PC-9 (cell line): ENCODE measurements around the gene GET3. TPM values are rescaled to one million over a fixed set of nuclear protein-coding genes. Genes with fewer than 3 reads are reported as not detected.

ENCODE experiments used
- BruUV-seq: library from RNA; stranded (reverse); fragments of 400-500 nt; replicated peaks from 2 replicates; lab custom pipeline; 2021; lab: Mats Ljungman, UMichigan
- CTCF ChIA-PET: fragments of 300-600 bp; sonication (Branson Sonifier 250); formaldehyde crosslinking; loops from one replicate; lab custom pipeline; 2022; ENCODE audit warnings: antibody characterized with exemption; lab: Charles Lee
- POLR2A ChIA-PET: fragments of 300-600 bp; sonication (Branson Sonifier 250); formaldehyde crosslinking; loops from one replicate; lab custom pipeline; 2022; ENCODE audit warnings: antibody characterized with exemption; ENCODE audit not compliant: unreplicated experiment; lab: Charles Lee
- DNase-seq, 2 experiments: peaks; one replicate each; pipeline versions ENCODE4 v3.0.0 to v3.0.0-alpha.2; 2015 to 2022; ENCODE audit warnings: mixed read lengths in 1 of 2
- H2AFZ ChIP-seq: fragments of 200-600 bp; sonication (generic); 2 replicates; pipeline ENCODE4 v1.8.1; 2017; ENCODE audit warnings: antibody characterized with exemption
- H3F3A ChIP-seq: fragments of 200-600 bp; sonication (generic); 2 replicates; pipeline ENCODE4 v1.8.1; 2017; ENCODE audit warnings: antibody characterized with exemption, mild to moderate bottlenecking, low read depth; ENCODE audit not compliant: insufficient read depth
- H3K27ac ChIP-seq: fragments of 200-600 bp; sonication (generic); 2 replicates; pipeline ENCODE4 v1.6.1; 2016; ENCODE audit warnings: mixed run types
- H3K27me3 ChIP-seq: fragments of 200-600 bp; sonication (generic); 2 replicates; pipeline ENCODE4 v1.6.1; 2016; ENCODE audit warnings: low read depth, mixed run types; ENCODE audit not compliant: insufficient read depth
- H3K36me3 ChIP-seq: fragments of 200-600 bp; sonication (generic); 2 replicates; pipeline ENCODE4 v1.6.1; 2016; ENCODE audit warnings: low read depth, mixed run types
- H3K4me1 ChIP-seq: fragments of 200-600 bp; sonication (generic); replicated peaks from 2 replicates; pipeline ENCODE4 v1.6.1; 2016; ENCODE audit warnings: mixed run types; ENCODE audit not compliant: insufficient read depth
- H3K4me2 ChIP-seq: fragments of 200-600 bp; sonication (generic); 2 replicates; pipeline ENCODE4 v1.6.1; 2017; ENCODE audit warnings: mixed run types
- H3K4me3 ChIP-seq: fragments of 200-600 bp; sonication (generic); 2 replicates; pipeline ENCODE4 v1.6.1; 2016; ENCODE audit warnings: mixed run types
- H3K79me2 ChIP-seq: fragments of 200-600 bp; sonication (generic); 2 replicates; pipeline ENCODE4 v1.6.1; 2017; ENCODE audit warnings: low read depth, mixed run types
- H3K9me2 ChIP-seq: fragments of 200-600 bp; sonication (generic); 2 replicates; pipeline ENCODE4 v1.8.1; 2017; ENCODE audit warnings: mild to moderate bottlenecking; ENCODE audit not compliant: insufficient read depth
- H3K9me3 ChIP-seq: fragments of 200-600 bp; sonication (generic); 2 replicates; pipeline ENCODE4 v1.8.1; 2016; ENCODE audit warnings: low read depth; ENCODE audit not compliant: insufficient read depth
- H4K20me1 ChIP-seq: fragments of 200-600 bp; sonication (generic); 2 replicates; pipeline ENCODE4 v1.8.1; 2017; ENCODE audit not compliant: insufficient read depth
- EZH2 ChIP-seq: fragments of 200-600 bp; sonication (generic); IDR thresholded peaks from 2 replicates; pipeline ENCODE4 v1.8.0; 2017; ENCODE audit warnings: antibody characterized with exemption, low read depth
- intact Hi-C: fragments of 100-400 bp; cut with micrococcal nuclease; formaldehyde crosslinking; loops from one replicate; pipeline ENCODE4 v1.10.0; 2022; ENCODE audit not compliant: unreplicated experiment
- total RNA-seq: library from RNA; stranded (reverse); gene quantifications from 2 replicates; pipeline ENCODE4 v1.2.3, GENCODE V29; 2021
- TF ChIP-seq, protein P1 (sequence below): fragments of 200-600 bp; sonication (generic); conservative IDR thresholded peaks from 2 replicates; pipeline ENCODE4 v1.6.1; 2017; ENCODE audit warnings: mixed run types, antibody characterized with exemption, mild to moderate bottlenecking, moderate library complexity

GET3 gene
- total RNA-seq, 1 experiment from 2014 or later = 81.9 TPM

DNA sequence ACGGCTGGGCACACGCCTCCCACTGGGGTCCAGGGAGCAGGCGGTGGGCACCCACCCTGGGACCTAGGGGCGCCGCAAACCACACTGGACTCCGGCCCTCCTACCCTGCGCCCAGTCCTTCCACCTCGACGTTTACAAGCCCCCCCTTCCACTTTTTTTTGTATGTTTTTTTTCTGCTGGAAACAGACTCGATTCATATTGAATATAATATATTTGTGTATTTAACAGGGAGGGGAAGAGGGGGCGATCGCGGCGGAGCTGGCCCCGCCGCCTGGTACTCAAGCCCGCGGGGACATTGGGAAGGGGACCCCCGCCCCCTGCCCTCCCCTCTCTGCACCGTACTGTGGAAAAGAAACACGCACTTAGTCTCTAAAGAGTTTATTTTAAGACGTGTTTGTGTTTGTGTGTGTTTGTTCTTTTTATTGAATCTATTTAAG is 55.6 kb downstream of the GET3 start:
- no peaks in the 10 kb centered on the region; the same call in 1 of the 2 replicates for H3K36me3 ChIP-seq
- TF ChIP-seq EZH2 = no peak
- TF ChIP-seq, protein P1, sequence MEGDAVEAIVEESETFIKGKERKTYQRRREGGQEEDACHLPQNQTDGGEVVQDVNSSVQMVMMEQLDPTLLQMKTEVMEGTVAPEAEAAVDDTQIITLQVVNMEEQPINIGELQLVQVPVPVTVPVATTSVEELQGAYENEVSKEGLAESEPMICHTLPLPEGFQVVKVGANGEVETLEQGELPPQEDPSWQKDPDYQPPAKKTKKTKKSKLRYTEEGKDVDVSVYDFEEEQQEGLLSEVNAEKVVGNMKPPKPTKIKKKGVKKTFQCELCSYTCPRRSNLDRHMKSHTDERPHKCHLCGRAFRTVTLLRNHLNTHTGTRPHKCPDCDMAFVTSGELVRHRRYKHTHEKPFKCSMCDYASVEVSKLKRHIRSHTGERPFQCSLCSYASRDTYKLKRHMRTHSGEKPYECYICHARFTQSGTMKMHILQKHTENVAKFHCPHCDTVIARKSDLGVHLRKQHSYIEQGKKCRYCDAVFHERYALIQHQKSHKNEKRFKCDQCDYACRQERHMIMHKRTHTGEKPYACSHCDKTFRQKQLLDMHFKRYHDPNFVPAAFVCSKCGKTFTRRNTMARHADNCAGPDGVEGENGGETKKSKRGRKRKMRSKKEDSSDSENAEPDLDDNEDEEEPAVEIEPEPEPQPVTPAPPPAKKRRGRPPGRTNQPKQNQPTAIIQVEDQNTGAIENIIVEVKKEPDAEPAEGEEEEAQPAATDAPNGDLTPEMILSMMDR = no peak
- H3K79me2 ChIP-seq = peaks cover 40% of the 10 kb centered on the region
- peak overlapping the region; percentile 73 for H3K4me3 ChIP-seq
- no peaks in the 10 kb centered on the region for H3K9me3 ChIP-seq
- H3F3A ChIP-seq = peaks cover 76% of the 10 kb centered on the region
- no peak overlapping the region for H2AFZ ChIP-seq
- peak overlapping the region; percentile 78 for H3K27ac ChIP-seq
- H3K27me3 ChIP-seq = no peaks in the 10 kb centered on the region
- DNase-seq = no peak
- peaks cover 47% of the 10 kb centered on the region for H3K4me1 ChIP-seq
- intact Hi-C loops = no loop called here
- peaks cover 18% of the 10 kb centered on the region for H4K20me1 ChIP-seq
- no peaks in the 10 kb centered on the region for H3K9me2 ChIP-seq
- ChIA-PET POLR2A (interaction anchor here (0.6 to 3.8 kb wide), 7 partner anchors 11 to 399 kb away, joined by 3 to 59 read pairs (median 6); no protein-coding TSS in a partner anchor), CTCF (interaction anchor here (0.6 to 2.2 kb wide), 5 partner anchors 11 to 113 kb away, joined by 4 to 11 read pairs (median 7); no protein-coding TSS in a partner anchor)
- peak overlapping the region; percentile 91 for H3K4me2 ChIP-seq
- BruUV-seq = no TSS peak

DNA sequence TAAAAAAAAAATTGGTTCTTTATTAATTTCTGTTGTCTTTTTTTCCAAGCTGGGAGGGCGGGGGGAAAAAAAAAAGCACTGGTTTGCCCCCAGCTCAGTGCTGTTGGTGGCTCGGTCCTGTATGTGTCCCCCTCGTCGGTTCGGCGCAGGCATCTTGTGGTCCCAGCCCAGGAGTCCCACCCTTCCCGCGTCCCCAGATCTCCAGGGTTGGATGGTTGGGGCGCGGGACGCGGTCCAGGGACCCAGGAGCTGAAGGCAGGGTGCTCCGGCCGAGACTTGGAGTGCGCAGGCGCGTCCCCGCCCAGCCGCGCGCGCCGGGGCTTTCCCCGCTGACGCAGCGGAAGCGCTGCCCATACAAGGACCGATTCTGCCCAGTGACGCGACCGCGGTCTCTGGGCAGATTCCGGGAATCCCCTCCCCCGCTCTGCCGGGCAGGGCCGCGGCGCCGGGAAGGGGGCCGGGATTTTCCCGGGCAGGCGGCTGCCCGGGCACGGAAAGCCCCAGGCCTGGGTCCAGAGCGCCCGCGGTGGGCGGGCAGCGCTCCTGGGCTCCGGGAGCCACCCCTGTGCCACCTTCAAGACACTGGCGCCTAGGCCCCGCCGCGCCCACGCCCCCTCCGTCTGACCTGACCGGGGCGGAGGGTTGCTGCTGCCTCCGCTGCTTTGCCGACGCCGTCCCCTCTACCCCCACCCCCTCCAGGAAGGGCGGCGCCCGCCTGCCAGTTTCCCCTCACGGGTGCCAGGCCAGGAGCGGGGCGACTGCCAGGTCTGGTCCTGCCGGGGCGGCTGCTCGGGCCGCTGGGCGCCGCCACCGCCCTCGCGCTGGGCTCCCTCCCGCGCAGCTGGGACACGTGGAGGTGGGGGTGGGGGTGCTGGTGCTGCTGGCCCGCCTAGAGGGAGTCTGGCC is 56.2 kb downstream of the GET3 start:
- CTCF ChIA-PET = interaction anchor here (0.6 to 2.2 kb wide), 5 partner anchors 11 to 113 kb away, joined by 3 to 11 read pairs (median 4); no protein-coding TSS in a partner anchor
- H3K27me3 ChIP-seq = no peaks in the 10 kb centered on the region
- peak overlapping the region; percentile 78 for H3K27ac ChIP-seq
- no peaks in the 10 kb centered on the region for H3K9me2 ChIP-seq
- peaks cover 40% of the 10 kb centered on the region for H3K4me1 ChIP-seq
- H3K79me2 ChIP-seq = peaks cover 33% of the 10 kb centered on the region
- no peaks in the 10 kb centered on the region for H3K9me3 ChIP-seq
- BruUV-seq = TSS peak; percentile 27
- H4K20me1 ChIP-seq = peaks cover 18% of the 10 kb centered on the region
- POLR2A ChIA-PET = interaction anchor here (0.6 to 3.8 kb wide), 7 partner anchors 12 to 399 kb away, joined by 3 to 59 read pairs (median 8); no protein-coding TSS in a partner anchor
- TF ChIP-seq EZH2 = no peak
- TF ChIP-seq, protein P1 = no peak; the same call in 1 of the 2 replicates
- no peak overlapping the region for H2AFZ ChIP-seq
- H3K4me2 ChIP-seq = peak overlapping the region; percentile 91
- H3F3A ChIP-seq = peaks cover 73% of the 10 kb centered on the region
- peak overlapping the region; percentile 73 for H3K4me3 ChIP-seq
- peak; percentile 87 to 94 for DNase-seq
- no peaks in the 10 kb centered on the region; the same call in 1 of the 2 replicates for H3K36me3 ChIP-seq
- intact Hi-C loops = no loop called here

DNA sequence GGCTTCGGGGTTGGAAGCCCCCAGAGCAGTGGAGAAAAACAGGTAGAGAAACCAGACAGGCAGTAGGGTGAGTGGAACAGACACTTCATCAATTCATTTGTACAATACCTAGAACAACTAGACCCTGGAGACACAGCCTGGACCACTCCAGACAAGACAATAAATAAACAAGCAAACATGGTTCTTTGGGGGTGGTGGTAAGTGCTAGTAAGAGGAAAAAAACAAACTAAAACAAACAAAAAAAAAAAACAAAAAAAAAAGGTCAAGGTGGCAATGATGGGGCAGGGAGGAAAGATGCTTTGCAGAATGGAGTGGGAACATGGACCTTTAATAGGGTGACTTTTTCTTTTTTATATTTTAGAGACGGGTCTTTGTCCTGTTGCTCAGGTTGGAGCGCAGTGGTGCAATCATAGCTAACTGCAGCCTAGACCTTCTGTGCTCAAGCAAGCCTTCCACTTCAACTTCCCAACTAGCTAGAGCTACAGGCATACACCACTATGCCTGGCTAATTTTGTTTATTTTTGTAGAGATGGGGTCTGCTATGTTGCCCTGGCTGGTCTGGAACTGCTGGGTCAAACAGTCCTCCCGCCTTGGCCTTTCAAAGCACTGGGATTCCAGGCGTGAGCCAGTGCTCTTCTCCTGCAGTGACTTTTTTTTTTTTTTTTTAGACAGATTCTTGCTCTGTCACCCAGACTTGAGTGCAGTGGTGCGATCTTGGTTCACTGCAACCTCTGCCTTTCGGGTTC is 57.1 kb downstream of the GET3 start:
- ChIA-PET CTCF (interaction anchor here (0.7 to 1.4 kb wide), 2 partner anchors 42 to 147 kb away, joined by 4 to 5 read pairs; no protein-coding TSS in a partner anchor), POLR2A (interaction anchor here (0.7 kb wide), 3 partner anchors 29 to 43 kb away, joined by 18 to 38 read pairs (median 20); no protein-coding TSS in a partner anchor)
- H2AFZ ChIP-seq = no peak overlapping the region
- H3K36me3 ChIP-seq = peaks cover under 1% of the 10 kb centered on the region; the same call in 1 of the 2 replicates
- TF ChIP-seq, protein P1 = no peak
- TF ChIP-seq EZH2 = no peak
- H3K27me3 ChIP-seq = no peaks in the 10 kb centered on the region
- H3K27ac ChIP-seq = peak overlapping the region; percentile 78
- DNase-seq = no peak
- H3K9me3 ChIP-seq = no peaks in the 10 kb centered on the region
- H3K4me2 ChIP-seq = peak overlapping the region; percentile 91
- peaks cover 73% of the 10 kb centered on the region for H3F3A ChIP-seq
- BruUV-seq = no TSS peak
- intact Hi-C loops = no loop called here
- H3K9me2 ChIP-seq = no peaks in the 10 kb centered on the region
- H3K4me1 ChIP-seq = peaks cover 33% of the 10 kb centered on the region
- H3K4me3 ChIP-seq = peak overlapping the region; percentile 73; the same call in 1 of the 2 replicates
- peaks cover 32% of the 10 kb centered on the region for H3K79me2 ChIP-seq
- peaks cover 18% of the 10 kb centered on the region for H4K20me1 ChIP-seq
